Mesenchymal stem cell (in vitro differentiated cells and primary cell): Measurements from ENCODE around the gene VEPH1.

ENCODE experiments used
- DNase-seq: peaks from one replicate; pipeline ENCODE4 v3.0.0-alpha.2; 2013
- H2AFZ ChIP-seq: one replicate; pipeline ENCODE4 v1.6.1; 2013; ENCODE audit warnings: low read depth, mild to moderate bottlenecking, control low read depth, inconsistent platforms, low read length, moderate library complexity
- H2AK5ac ChIP-seq: 2 replicates; pipeline ENCODE4 v1.6.1; 2013; ENCODE audit warnings: low read length, moderate library complexity, mild to moderate bottlenecking, inconsistent platforms; ENCODE audit not compliant: severe bottlenecking
- H2BK120ac ChIP-seq: one replicate; pipeline ENCODE4 v1.6.1; 2013; ENCODE audit warnings: low read depth, mild to moderate bottlenecking, inconsistent platforms, low read length, moderate library complexity
- H2BK12ac ChIP-seq, 2 experiments: one replicate each; pipeline ENCODE4 v1.6.1; 2013; ENCODE audit warnings: inconsistent platforms in 2 of 2, low read length in 2 of 2, mild to moderate bottlenecking in 2 of 2, moderate library complexity in 2 of 2, control low read depth in 1 of 2
- H2BK15ac ChIP-seq: one replicate; pipeline ENCODE4 v1.6.1; 2013; ENCODE audit warnings: mild to moderate bottlenecking, low read depth, inconsistent platforms; ENCODE audit not compliant: poor library complexity, severe bottlenecking
- H2BK5ac ChIP-seq: 2 replicates; pipeline ENCODE4 v1.6.1; 2013; ENCODE audit warnings: low read depth, mild to moderate bottlenecking, low read length, control low read depth, inconsistent platforms; ENCODE audit not compliant: poor library complexity, severe bottlenecking
- H3K14ac ChIP-seq, 2 experiments: one replicate each; pipeline ENCODE4 v1.6.1; 2013; ENCODE audit warnings: inconsistent platforms in 2 of 2, low read length in 2 of 2, control low read depth in 1 of 2, mild to moderate bottlenecking in 1 of 2, moderate library complexity in 1 of 2
- H3K18ac ChIP-seq, 2 experiments: one replicate each; pipeline ENCODE4 v1.6.1; 2013; ENCODE audit warnings: inconsistent platforms in 2 of 2, low read length in 2 of 2, control low read depth in 1 of 2, low read depth in 1 of 2, mild to moderate bottlenecking in 1 of 2
- H3K23ac ChIP-seq, 2 experiments: one replicate each; pipeline ENCODE4 v1.6.1; 2013; ENCODE audit warnings: inconsistent platforms in 2 of 2, low read length in 2 of 2, mild to moderate bottlenecking in 2 of 2, moderate library complexity in 2 of 2, control low read depth in 1 of 2
- H3K27ac ChIP-seq: 2 replicates; pipeline ENCODE4 v1.5.1; 2013; ENCODE audit warnings: mild to moderate bottlenecking, moderate library complexity, low read length, control low read depth, inconsistent platforms; ENCODE audit not compliant: poor library complexity, severe bottlenecking
- H3K27me3 ChIP-seq, 2 experiments: 2 replicates each; pipeline versions ENCODE4 v1.6.1 to v1.7.0; 2013; ENCODE audit warnings: low read length in 2 of 2, mild to moderate bottlenecking in 2 of 2, moderate library complexity in 2 of 2, control low read depth in 1 of 2, inconsistent platforms in 1 of 2; ENCODE audit not compliant: control insufficient read depth in 1 of 2, insufficient read depth in 1 of 2
- H3K36me3 ChIP-seq, 2 experiments: 2 replicates each; pipeline versions ENCODE4 v1.6.1 to v1.7.0; 2013; ENCODE audit warnings: low read length in 2 of 2, control low read depth in 1 of 2, inconsistent platforms in 1 of 2, low read depth in 1 of 2, mild to moderate bottlenecking in 1 of 2; ENCODE audit not compliant: insufficient read depth in 2 of 2, control insufficient read depth in 1 of 2
- H3K4ac ChIP-seq, 2 experiments: one replicate each; pipeline ENCODE4 v1.6.1; 2013; ENCODE audit warnings: inconsistent platforms in 2 of 2, low read length in 2 of 2, mild to moderate bottlenecking in 2 of 2, moderate library complexity in 2 of 2, control low read depth in 1 of 2, low read depth in 1 of 2
- H3K4me1 ChIP-seq: 2 replicates; pipeline ENCODE4 v1.6.1; 2013; ENCODE audit warnings: low read depth, low read length, control low read depth; ENCODE audit not compliant: control insufficient read depth, insufficient read depth
- H3K4me2 ChIP-seq: 2 replicates; pipeline ENCODE4 v1.6.1; 2013; ENCODE audit warnings: low read length, mild to moderate bottlenecking, inconsistent platforms; ENCODE audit not compliant: poor library complexity, severe bottlenecking
- H3K4me3 ChIP-seq, 2 experiments: 2 replicates each; pipeline versions ENCODE4 v1.5.1 to v1.7.0; 2013; ENCODE audit warnings: low read length in 2 of 2, mild to moderate bottlenecking in 2 of 2, control low read depth in 1 of 2, low read depth in 1 of 2; ENCODE audit not compliant: insufficient read depth in 1 of 2
- H3K79me1 ChIP-seq: replicated peaks from 2 replicates; pipeline ENCODE4 v1.6.1; 2013; ENCODE audit warnings: mild to moderate bottlenecking, control low read depth, low read length, inconsistent platforms; ENCODE audit not compliant: poor library complexity, severe bottlenecking
- H3K9ac ChIP-seq: 2 replicates; pipeline ENCODE4 v1.7.0; 2013; ENCODE audit warnings: mild to moderate bottlenecking, low read length, moderate library complexity
- H3K9me3 ChIP-seq: 2 replicates; pipeline ENCODE4 v1.7.0; 2013; ENCODE audit warnings: mild to moderate bottlenecking, low read length; ENCODE audit not compliant: control insufficient read depth
- H4K8ac ChIP-seq: one replicate; pipeline ENCODE4 v1.6.1; 2013; ENCODE audit warnings: inconsistent platforms, mild to moderate bottlenecking, low read length, moderate library complexity
- H4K91ac ChIP-seq: one replicate; pipeline ENCODE4 v1.6.1; 2013; ENCODE audit warnings: mild to moderate bottlenecking, low read length, inconsistent platforms
- WGBS: methylation state at CpG from one replicate; pipeline ENCODE4 v1.1.7; 2013; ENCODE audit warnings: mixed read lengths; 5-methylcytosine and 5-hydroxymethylcytosine counted together

VEPH1 gene

GRCh38 chr3:157531771-157532170, 28.6 kb upstream of the VEPH1 start:
- no peak overlapping the region for H3K27ac ChIP-seq
- no peaks in the 10 kb centered on the region for H3K9me3 ChIP-seq
- H3K18ac ChIP-seq, result no peak overlapping the region
- peak overlapping the region; percentile 88 for H3K9ac ChIP-seq
- no peaks in the 10 kb centered on the region for H3K36me3 ChIP-seq
- no peaks in the 10 kb centered on the region for H3K27me3 ChIP-seq
- DNase-seq, result no peak
- H4K8ac ChIP-seq, result peak overlapping the region; percentile 45
- no peak overlapping the region for H3K14ac ChIP-seq
- no peak overlapping the region for H4K91ac ChIP-seq
- peaks cover 16% of the 10 kb centered on the region for H3K4me1 ChIP-seq
- peak overlapping the region in 1 of 2 experiments; percentile 75 for H3K4me3 ChIP-seq
- no peak overlapping the region for H3K4me2 ChIP-seq
- WGBS, result 83% methylated on average over 2 of the region's 4 CpGs
- H2BK5ac ChIP-seq, result no peak overlapping the region
- no peak overlapping the region for H2BK120ac ChIP-seq
- no peak overlapping the region for H3K23ac ChIP-seq
- peak overlapping the region in 1 of 2 experiments; percentile 24 for H3K4ac ChIP-seq
- no peak overlapping the region for H2AFZ ChIP-seq
- no peak overlapping the region for H2AK5ac ChIP-seq
- no peak overlapping the region for H2BK15ac ChIP-seq
- H2BK12ac ChIP-seq, result no peak overlapping the region
- H3K79me1 ChIP-seq, result no peaks in the 10 kb centered on the region

- Histone ChIP-seq H3K9ac (peak overlapping the region; percentile 88), H2AK5ac (no peak overlapping the region), H2BK12ac (no peak overlapping the region), H3K9me3 (no peaks in the 10 kb centered on the region), H2BK5ac (no peak overlapping the region), H2AFZ (no peak overlapping the region), H3K4me1 (peaks cover 16% of the 10 kb centered on the region), H3K27ac (peak overlapping the region; percentile 27), H3K4me3 (peak overlapping the region in 1 of 2 experiments; percentile 75), H4K8ac (peak overlapping the region; percentile 20), H3K36me3 (no peaks in the 10 kb centered on the region), H3K79me1 (no peaks in the 10 kb centered on the region), H3K18ac (no peak overlapping the region), H2BK15ac (no peak overlapping the region), H2BK120ac (no peak overlapping the region), H3K4ac (no peak overlapping the region), H4K91ac (no peak overlapping the region), H3K23ac (no peak overlapping the region), H3K14ac (no peak overlapping the region), H3K4me2 (no peak overlapping the region), H3K27me3 (no peaks in the 10 kb centered on the region)
- 78% methylated on average over 3 of the region's 3 CpGs for WGBS
- no peak for DNase-seq
Observed at GRCh38 chr3:157531301-157531660, 28.1 kb upstream of the VEPH1 start.

DNA sequence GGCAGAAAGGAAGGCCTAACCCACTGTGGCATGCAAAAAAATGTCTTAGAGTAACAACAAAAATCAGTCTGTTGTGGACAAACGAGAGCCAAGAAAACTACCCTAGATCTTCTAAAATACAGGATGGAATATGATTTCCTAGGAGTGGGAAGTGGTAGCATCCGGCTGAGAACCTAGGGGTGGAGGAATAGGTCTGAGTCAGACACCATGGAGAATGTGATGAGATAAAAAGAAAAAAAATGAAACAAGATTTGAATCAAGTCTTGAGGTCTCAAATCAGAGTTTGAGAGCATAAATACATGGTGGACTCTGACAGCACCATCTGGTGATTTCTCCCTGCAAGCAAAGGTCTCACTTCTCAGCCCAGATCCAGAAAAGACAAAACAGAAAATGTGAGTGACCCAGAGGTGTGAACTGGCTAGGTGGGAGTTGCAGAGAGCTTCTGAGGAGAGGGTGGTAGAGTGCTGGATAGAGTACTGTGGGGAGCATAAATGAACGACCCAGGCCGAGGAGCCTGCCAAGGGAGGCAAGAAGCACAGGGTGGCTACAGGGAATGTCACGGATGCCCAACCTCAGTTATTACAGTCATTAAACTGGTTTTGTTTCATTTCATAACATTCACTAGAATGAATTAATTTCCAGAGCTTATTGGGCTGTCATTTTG, 27.6 kb upstream of the VEPH1 start:
- DNase-seq, result no peak
- H3K14ac ChIP-seq, result no peak overlapping the region
- H3K18ac ChIP-seq, result no peak overlapping the region
- H3K4ac ChIP-seq, result no peak overlapping the region
- no peak overlapping the region for H2BK15ac ChIP-seq
- peak overlapping the region in 1 of 2 experiments; percentile 90 for H2BK12ac ChIP-seq
- H2BK120ac ChIP-seq, result no peak overlapping the region
- H3K27ac ChIP-seq, result no peak overlapping the region
- H3K9ac ChIP-seq, result peak overlapping the region; percentile 88
- peaks cover 16% of the 10 kb centered on the region for H3K4me1 ChIP-seq
- no peak overlapping the region for H2BK5ac ChIP-seq
- H3K27me3 ChIP-seq, result no peaks in the 10 kb centered on the region
- no peaks in the 10 kb centered on the region for H3K79me1 ChIP-seq
- H3K36me3 ChIP-seq, result no peaks in the 10 kb centered on the region
- H3K4me3 ChIP-seq, result peak overlapping the region in 1 of 2 experiments; percentile 75
- no peaks in the 10 kb centered on the region for H3K9me3 ChIP-seq
- H3K4me2 ChIP-seq, result no peak overlapping the region
- peak overlapping the region; percentile 62 for H4K8ac ChIP-seq
- H4K91ac ChIP-seq, result no peak overlapping the region
- WGBS, result 90% methylated on average over 1 of the region's 5 CpGs
- H2AK5ac ChIP-seq, result peak overlapping the region; percentile 39
- no peak overlapping the region for H3K23ac ChIP-seq
- no peak overlapping the region for H2AFZ ChIP-seq

GRCh38 chr3:157529751-157530150, 26.5 kb upstream of the VEPH1 start:
- no peaks in the 10 kb centered on the region for H3K79me1 ChIP-seq
- no peak overlapping the region for H3K14ac ChIP-seq
- no peak overlapping the region for H2BK5ac ChIP-seq
- no peak overlapping the region for H2BK120ac ChIP-seq
- H3K4me3 ChIP-seq, result no peak overlapping the region
- H3K27me3 ChIP-seq, result no peaks in the 10 kb centered on the region
- H3K9me3 ChIP-seq, result no peaks in the 10 kb centered on the region
- H4K91ac ChIP-seq, result no peak overlapping the region
- H2AFZ ChIP-seq, result no peak overlapping the region
- H3K4ac ChIP-seq, result no peak overlapping the region
- no peak overlapping the region for H3K27ac ChIP-seq
- no peak for DNase-seq
- H2BK15ac ChIP-seq, result no peak overlapping the region
- H4K8ac ChIP-seq, result no peak overlapping the region
- no peak overlapping the region for H3K4me2 ChIP-seq
- no peak overlapping the region for H2BK12ac ChIP-seq
- no peaks in the 10 kb centered on the region for H3K36me3 ChIP-seq
- WGBS, result 99% methylated on average over 2 of the region's 2 CpGs
- H3K23ac ChIP-seq, result no peak overlapping the region
- no peak overlapping the region for H3K18ac ChIP-seq
- H2AK5ac ChIP-seq, result no peak overlapping the region
- no peak overlapping the region for H3K9ac ChIP-seq
- peaks cover 16% of the 10 kb centered on the region for H3K4me1 ChIP-seq
